OCI-LY3 (cell line): Measurements from ENCODE around the gene FLRT1.

Experiments used
- H2AFZ ChIP-seq: fragments of 200-600, 300-600 bp; shearing (Covaris generic); 2 replicates; pipeline ENCODE4 v1.6.0; 2014; ENCODE audit warnings: antibody characterized with exemption, low read depth, low read length
- H3K27ac ChIP-seq: fragments of 200-600, 300-600 bp; sonication (generic); 2 replicates; pipeline ENCODE4 v1.5.1; 2014; ENCODE audit warnings: mild to moderate bottlenecking, low read length, moderate library complexity, mixed read lengths
- H3K27me3 ChIP-seq: fragments of 200-600, 300-600 bp; sonication (generic); 2 replicates; pipeline ENCODE4 v1.6.1; 2014; ENCODE audit warnings: low read depth, low read length, mixed read lengths
- H3K36me3 ChIP-seq: fragments of 200-600, 300-600 bp; sonication (generic); replicated peaks from 2 replicates; pipeline ENCODE3; 2014; ENCODE audit warnings: low read depth, low read length, mixed read lengths
- H3K4me1 ChIP-seq: fragments of 300-600, 200-600 bp; sonication (generic); 2 replicates; pipeline ENCODE4 v1.6.1; 2014; ENCODE audit warnings: low read length, mixed read lengths
- H3K4me2 ChIP-seq: fragments of 200-600, 300-600 bp; sonication (generic); 2 replicates; pipeline ENCODE4 v1.6.1; 2014; ENCODE audit warnings: low read length, mixed read lengths
- H3K4me3 ChIP-seq: fragments of 300-600, 200-600 bp; sonication (generic); 2 replicates; pipeline ENCODE4 v1.5.1; 2014; ENCODE audit warnings: antibody characterized with exemption, mild to moderate bottlenecking, low read length, moderate library complexity
- H3K79me2 ChIP-seq: fragments of 300-600, 200-600 bp; shearing (Covaris generic); 2 replicates; pipeline ENCODE4 v1.6.1; 2014; ENCODE audit warnings: mild to moderate bottlenecking, low read length, mixed read lengths
- H3K9ac ChIP-seq: fragments of 300-600, 200-600 bp; shearing (Covaris generic); 2 replicates; pipeline ENCODE4 v1.6.0; 2014; ENCODE audit warnings: mild to moderate bottlenecking, low read length, moderate library complexity
- H3K9me3 ChIP-seq: fragments of 200-600, 300-600 bp; shearing (Covaris generic); 2 replicates; pipeline ENCODE4 v1.6.1; 2014; ENCODE audit warnings: low read length, mixed read lengths; ENCODE audit not compliant: insufficient read depth
- H4K20me1 ChIP-seq: fragments of 200-600, 300-600 bp; sonication (generic); 2 replicates; pipeline ENCODE4 v1.6.1; 2016; ENCODE audit warnings: low read length, mixed read lengths; ENCODE audit not compliant: insufficient read depth
- CTCF ChIP-seq: fragments of 200-600, 300-600 bp; sonication (generic); IDR thresholded peaks from 2 replicates; pipeline ENCODE4 v1.5.1; 2014; ENCODE audit warnings: antibody characterized with exemption, low read length, low read depth
- EZH2phosphoT487 ChIP-seq: fragments of 200-600 bp; shearing (Covaris generic); IDR thresholded peaks from 2 replicates; pipeline ENCODE4 v1.6.1; 2018; ENCODE audit warnings: antibody characterized with exemption, mixed run types, low read depth

The FLRT1 gene

GRCh38 chr11:64081745-64082442 is 46.2 kb downstream of the FLRT1 start:
- no peak for TF ChIP-seq EZH2phosphoT487
- no peak for TF ChIP-seq CTCF
- no peaks in the 10 kb centered on the region for H3K4me1 ChIP-seq
- no peak overlapping the region for H2AFZ ChIP-seq
- no peak overlapping the region for H3K9ac ChIP-seq
- H3K4me2 ChIP-seq, result no peak overlapping the region
- H3K27ac ChIP-seq, result no peak overlapping the region
- H3K9me3 ChIP-seq, result no peaks in the 10 kb centered on the region
- no peak overlapping the region for H3K4me3 ChIP-seq
- H4K20me1 ChIP-seq, result 0 out of 2 replicates have a peak, but pooled peaks cover 6% of the 10 kb centered on the region
- no peaks in the 10 kb centered on the region for H3K79me2 ChIP-seq
- H3K36me3 ChIP-seq, result no peaks in the 10 kb centered on the region
- peaks cover 7% of the 10 kb centered on the region for H3K27me3 ChIP-seq

- Histone ChIP-seq H3K36me3 (no peaks in the 10 kb centered on the region), H3K79me2 (no peaks in the 10 kb centered on the region), H3K9ac (no peak overlapping the region), H3K4me3 (no peak overlapping the region), H2AFZ (no peak overlapping the region), H3K9me3 (no peaks in the 10 kb centered on the region), H3K27ac (no peak overlapping the region), H4K20me1 (0 out of 2 replicates have a peak, but pooled peaks cover 6% of the 10 kb centered on the region), H3K27me3 (peaks cover 7% of the 10 kb centered on the region), H3K4me1 (peaks cover 2% of the 10 kb centered on the region), H3K4me2 (no peak overlapping the region)
- no peak for TF ChIP-seq CTCF
- no peak for TF ChIP-seq EZH2phosphoT487
Observed at GRCh38 chr11:64083398-64084080, 47.8 kb downstream of the FLRT1 start.

- Histone ChIP-seq H3K27ac (no peak overlapping the region), H2AFZ (no peak overlapping the region), H3K27me3 (peaks cover 7% of the 10 kb centered on the region), H3K4me3 (no peak overlapping the region), H3K9me3 (no peaks in the 10 kb centered on the region), H3K9ac (no peak overlapping the region), H3K79me2 (no peaks in the 10 kb centered on the region), H4K20me1 (0 out of 2 replicates have a peak, but pooled peaks cover 6% of the 10 kb centered on the region), H3K4me1 (peaks cover 7% of the 10 kb centered on the region), H3K4me2 (no peak overlapping the region), H3K36me3 (no peaks in the 10 kb centered on the region)
- TF ChIP-seq EZH2phosphoT487 (no peak), CTCF (no peak)
Observed at GRCh38 chr11:64084146-64084950, 48.6 kb downstream of the FLRT1 start.
